Vagina (tissue), 2 donors: Measurements from ENCODE around the gene ERO1B.

Experiments
- CTCF ChIP-seq, 3 experiments: fragments of 450-650 bp in 2 of 3; fragments of 200-600 bp in 1 of 3; sonication (generic) in 1 of 3; IDR thresholded peaks; one replicate each; pipeline ENCODE4 v1.5.1; 2017 to 2019; ENCODE audit warnings: antibody characterized with exemption in 3 of 3, mild to moderate bottlenecking in 2 of 3, moderate library complexity in 2 of 3
- POLR2A ChIP-seq, 2 donors: fragments of 450-650 bp; IDR thresholded peaks; one replicate each; pipeline ENCODE4 v1.6.1; 2017; ENCODE audit warnings: antibody characterized with exemption in 2 of 2, mild to moderate bottlenecking in 2 of 2, moderate library complexity in 2 of 2

GRCh38 chr1:236292425-236292824 lies 10.7 kb upstream of the ERO1B start:
- TF ChIP-seq POLR2A (IDR thresholded peaks at IDR 0.05): no peak
- no peak for TF ChIP-seq CTCF (IDR thresholded peaks at IDR 0.05)
